HG03457 (cell line): Measurements from ENCODE around the gene PTBP3.
"Not testable (repeated sequence)": the region's sequence is repeated elsewhere in the genome, so short reads cannot be mapped to it uniquely, and the experiment has no call there.

Source experiments
- ATAC-seq: cut with Tn5 transposase; IDR thresholded peaks from one replicate; pipeline ENCODE4 v1.9.1; 2021; ENCODE audit warnings: moderate number of reproducible peaks; ENCODE audit not compliant: unreplicated experiment

The PTBP3 gene

GRCh38 chr9:112332977-112333638, at the start of gene PTBP3:
Gene PTBP3, minus strand, starts transcription at chr9:112333619. Its CDS starts 35,754 bp downstream, at chr9:112297865.
- peak; percentile 49 for ATAC-seq

GRCh38 chr9:112382501-112383364, 49.3 kb upstream of the PTBP3 start:
- no peak for ATAC-seq

GRCh38 chr9:112382066-112382465, 48.6 kb upstream of the PTBP3 start:
- no peak for ATAC-seq

GRCh38 chr9:112380825-112381221, 47.4 kb upstream of the PTBP3 start:
- ATAC-seq, result no peak

- peak; percentile 20 for ATAC-seq
Measured at GRCh38 chr9:112380102-112380824, 46.8 kb upstream of the PTBP3 start, which contains the start of gene HSDL2. Gene HSDL2, plus strand, starts transcription at chr9:112380108. Its CDS starts 56 bp downstream, at chr9:112380164.

GRCh38 chr9:112379177-112380101, 46.0 kb upstream of the PTBP3 start:
- ATAC-seq, result peak; percentile 80

- ATAC-seq, result peak; percentile 0
Measured at GRCh38 chr9:112378328-112379176, 45.1 kb upstream of the PTBP3 start.

- ATAC-seq, result no peak
Measured at GRCh38 chr9:112377684-112378327, 44.4 kb upstream of the PTBP3 start.

GRCh38 chr9:112377087-112377486, 43.7 kb upstream of the PTBP3 start:
- no peak for ATAC-seq

GRCh38 chr9:112375361-112375760, 41.9 kb upstream of the PTBP3 start:
- ATAC-seq, result no peak

GRCh38 chr9:112374232-112374631, 40.8 kb upstream of the PTBP3 start:
- not testable (repeated sequence) for ATAC-seq

- ATAC-seq, result not testable (repeated sequence)
Measured at GRCh38 chr9:112373666-112374065, 40.2 kb upstream of the PTBP3 start.

- no peak for ATAC-seq
Measured at GRCh38 chr9:112371060-112371459, 37.6 kb upstream of the PTBP3 start.

GRCh38 chr9:112369817-112370216, 36.4 kb upstream of the PTBP3 start:
- no peak for ATAC-seq

- ATAC-seq, result no peak
Measured at GRCh38 chr9:112367465-112367864, 34.0 kb upstream of the PTBP3 start.

GRCh38 chr9:112366591-112366990, 33.2 kb upstream of the PTBP3 start:
- no peak for ATAC-seq

- ATAC-seq, result not testable (repeated sequence)
Measured at GRCh38 chr9:112365257-112365656, 31.8 kb upstream of the PTBP3 start.

GRCh38 chr9:112364761-112365160, 31.3 kb upstream of the PTBP3 start:
- ATAC-seq, result no peak

GRCh38 chr9:112361601-112362000, 28.2 kb upstream of the PTBP3 start:
- no peak for ATAC-seq
